Urinary bladder (tissue), 4 donors: ENCODE data around the gene RILP. TPM values are rescaled to one million over a fixed set of nuclear protein-coding genes. Genes with fewer than 3 reads are reported as not detected.
A peak's percentile ranks its signal among the peaks of the same experiment; 100 is the strongest.

ENCODE experiments used
- DNase-seq: peaks from one replicate; pipeline ENCODE4 v3.0.0-alpha.2; 2015; ENCODE audit errors: extremely low spot score
- H3K27ac ChIP-seq: one replicate; pipeline ENCODE4 v1.5.1; 2013; ENCODE audit warnings: low read depth, mild to moderate bottlenecking, moderate library complexity
- H3K36me3 ChIP-seq: one replicate; pipeline ENCODE4 v1.6.1; 2013; ENCODE audit warnings: mild to moderate bottlenecking, moderate library complexity; ENCODE audit not compliant: insufficient read depth
- H3K4me1 ChIP-seq: one replicate; pipeline ENCODE4 v1.6.1; 2013; ENCODE audit warnings: mild to moderate bottlenecking, moderate library complexity; ENCODE audit not compliant: insufficient read depth
- H3K4me3 ChIP-seq: one replicate; pipeline ENCODE4 v1.5.1; 2013; ENCODE audit warnings: low read depth, low read length
- WGBS: extraction: QIAGEN DNeasy Blood & Tissue Kit; methylation state at CpG from one replicate; pipeline ENCODE4 v1.1.7; 2013; 5-methylcytosine and 5-hydroxymethylcytosine counted together
- polyA plus RNA-seq: library from polyadenylated mRNA; stranded (reverse); fragments of 200-250 nt; gene quantifications from one replicate; pipeline ENCODE4 v1.2.3, GENCODE V29; 2013
- total RNA-seq: library from RNA; depleted of rRNA; stranded (reverse); fragments of >200 nt; gene quantifications from one replicate; pipeline ENCODE4 v1.2.3, GENCODE V29; 2014
- donor health status: healthy with polysubstance abuse.
- donor health status: healthy.

Gene RILP
- total and polyA plus RNA-seq, 2 donors, result 6.5 to 16.1 TPM

GRCh38 chr17:1643999-1644492, 5.6 kb downstream of the RILP start:
- WGBS, result 49% methylated on average over 13 of the region's 13 CpGs
- no peak overlapping the region for H3K27ac ChIP-seq
- no peaks in the 10 kb centered on the region for H3K4me1 ChIP-seq
- DNase-seq, result no peak
- H3K4me3 ChIP-seq, result peak overlapping the region; percentile 41
- no peaks in the 10 kb centered on the region for H3K36me3 ChIP-seq

- no peak overlapping the region for H3K27ac ChIP-seq
- peak overlapping the region; percentile 41 for H3K4me3 ChIP-seq
- 2% methylated on average over 87 of the region's 90 CpGs for WGBS
- H3K36me3 ChIP-seq, result no peaks in the 10 kb centered on the region
- no peaks in the 10 kb centered on the region for H3K4me1 ChIP-seq
- no peak for DNase-seq
Observed at GRCh38 chr17:1643293-1643998, 6.2 kb downstream of the RILP start.

GRCh38 chr17:1641065-1641403, 8.6 kb downstream of the RILP start:
- no peaks in the 10 kb centered on the region for H3K4me1 ChIP-seq
- DNase-seq, result no peak
- no peak overlapping the region for H3K27ac ChIP-seq
- WGBS, result 72% methylated on average over 12 of the region's 12 CpGs
- H3K36me3 ChIP-seq, result no peaks in the 10 kb centered on the region
- H3K4me3 ChIP-seq, result no peak overlapping the region

GRCh38 chr17:1640329-1641064, 9.2 kb downstream of the RILP start:
- WGBS, result 78% methylated on average over 23 of the region's 23 CpGs
- H3K4me1 ChIP-seq, result no peaks in the 10 kb centered on the region
- no peaks in the 10 kb centered on the region for H3K36me3 ChIP-seq
- DNase-seq, result no peak
- no peak overlapping the region for H3K27ac ChIP-seq
- H3K4me3 ChIP-seq, result no peak overlapping the region

GRCh38 chr17:1639549-1640180, 10.0 kb downstream of the RILP start:
- no peaks in the 10 kb centered on the region for H3K4me1 ChIP-seq
- 79% methylated on average over 11 of the region's 11 CpGs for whole genome bisulfite sequencing
- DNase-seq, result no peak
- no peaks in the 10 kb centered on the region for H3K36me3 ChIP-seq
- H3K4me3 ChIP-seq, result no peak overlapping the region
- H3K27ac ChIP-seq, result no peak overlapping the region

GRCh38 chr17:1638624-1639300, 10.9 kb downstream of the RILP start:
- WGBS, result 79% methylated on average over 19 of the region's 19 CpGs
- DNase-seq, result no peak
- no peak overlapping the region for H3K27ac ChIP-seq
- H3K36me3 ChIP-seq, result no peaks in the 10 kb centered on the region
- H3K4me3 ChIP-seq, result no peak overlapping the region
- H3K4me1 ChIP-seq, result no peaks in the 10 kb centered on the region

GRCh38 chr17:1638171-1638590, 11.5 kb downstream of the RILP start:
- 62% methylated on average over 17 of the region's 17 CpGs for WGBS
- no peak for DNase-seq
- H3K36me3 ChIP-seq, result no peaks in the 10 kb centered on the region

GRCh38 chr17:1636732-1637285, 12.9 kb downstream of the RILP start:
- Histone ChIP-seq H3K36me3 (no peaks in the 10 kb centered on the region), H3K4me3 (no peak overlapping the region), H3K4me1 (no peaks in the 10 kb centered on the region), H3K27ac (no peak overlapping the region)
- no peak for DNase-seq
- WGBS, result 84% methylated on average over 15 of the region's 15 CpGs

More at GRCh38 chr17:1638171-1638590, 11.5 kb downstream of the RILP start:
- no peak overlapping the region for H3K27ac ChIP-seq
- no peak overlapping the region for H3K4me3 ChIP-seq
- H3K4me1 ChIP-seq, result no peaks in the 10 kb centered on the region

GRCh38 chr17:1635675-1636465, 13.8 kb downstream of the RILP start:
- Histone ChIP-seq H3K27ac (no peak overlapping the region), H3K36me3 (no peaks in the 10 kb centered on the region), H3K4me1 (no peaks in the 10 kb centered on the region), H3K4me3 (no peak overlapping the region)
- WGBS, result 87% methylated on average over 10 of the region's 10 CpGs
- DNase-seq, result no peak

- Histone ChIP-seq H3K36me3 (no peaks in the 10 kb centered on the region), H3K27ac (no peak overlapping the region), H3K4me3 (no peak overlapping the region), H3K4me1 (no peaks in the 10 kb centered on the region)
- WGBS, result 96% methylated on average over 45 of the region's 45 CpGs
- DNase-seq, result no peak
Observed at GRCh38 chr17:1634841-1635650, 14.6 kb downstream of the RILP start.

GRCh38 chr17:1630662-1631061, 19.0 kb downstream of the RILP start:
- DNase-seq, result no peak
- Histone ChIP-seq H3K27ac (no peak overlapping the region), H3K36me3 (no peaks in the 10 kb centered on the region), H3K4me3 (no peak overlapping the region), H3K4me1 (no peaks in the 10 kb centered on the region)
- WGBS, result 80% methylated on average over 4 of the region's 4 CpGs
